WERI-Rb-1 (cell line): ENCODE results near the gene TC2N.

Experiments
- DNase-seq: peaks from one replicate; pipeline ENCODE4 v3.0.0-alpha.2; 2020
- H3K27ac ChIP-seq: fragments of 250-450 bp; sonication (Bioruptor Pico); 2 replicates; pipeline ENCODE4 v1.5.1; 2020; ENCODE audit warnings: mild to moderate bottlenecking, moderate library complexity
- H3K27me3 ChIP-seq: fragments of 250-450 bp; sonication (Bioruptor Pico); 2 replicates; pipeline ENCODE4 v1.5.1; 2021; ENCODE audit warnings: mild to moderate bottlenecking, low read depth, moderate library complexity; ENCODE audit not compliant: insufficient read depth, severe bottlenecking
- H3K36me3 ChIP-seq: fragments of 250-450 bp; sonication (Bioruptor Pico); 2 replicates; pipeline ENCODE4 v1.5.1; 2020; ENCODE audit warnings: mild to moderate bottlenecking, moderate library complexity
- H3K4me3 ChIP-seq: 2 replicates; pipeline ENCODE4 v1.5.1; 2011; ENCODE audit warnings: low read depth, mild to moderate bottlenecking, control low read depth, low read length
- H3K9me3 ChIP-seq: fragments of 250-450 bp; sonication (Bioruptor Pico); 2 replicates; pipeline ENCODE4 v1.5.1; 2021; ENCODE audit warnings: mild to moderate bottlenecking, moderate library complexity; ENCODE audit not compliant: severe bottlenecking
- CTCF ChIP-seq: IDR thresholded peaks from 2 replicates; pipeline ENCODE4 v1.5.1; 2011; ENCODE audit warnings: low read depth, mild to moderate bottlenecking, control low read depth, inconsistent platforms, low read length

TC2N gene

GRCh38 chr14:91844029-91844428, 23.3 kb downstream of the TC2N start:
- Histone ChIP-seq H3K36me3 (no peaks in the 10 kb centered on the region), H3K9me3 (no peaks in the 10 kb centered on the region), H3K27me3 (no peaks in the 10 kb centered on the region), H3K27ac (no peak overlapping the region), H3K4me3 (no peak overlapping the region)
- no peak for TF ChIP-seq CTCF
- DNase-seq: no peak

- H3K27me3 ChIP-seq: no peaks in the 10 kb centered on the region
- no peak overlapping the region for H3K4me3 ChIP-seq
- no peaks in the 10 kb centered on the region for H3K9me3 ChIP-seq
- H3K27ac ChIP-seq: no peak overlapping the region
- no peak for DNase-seq
- no peak for TF ChIP-seq CTCF
- H3K36me3 ChIP-seq: no peaks in the 10 kb centered on the region
These were observed 23.9 kb downstream of the TC2N start for GRCh38 chr14:91843437-91843836.

DNA sequence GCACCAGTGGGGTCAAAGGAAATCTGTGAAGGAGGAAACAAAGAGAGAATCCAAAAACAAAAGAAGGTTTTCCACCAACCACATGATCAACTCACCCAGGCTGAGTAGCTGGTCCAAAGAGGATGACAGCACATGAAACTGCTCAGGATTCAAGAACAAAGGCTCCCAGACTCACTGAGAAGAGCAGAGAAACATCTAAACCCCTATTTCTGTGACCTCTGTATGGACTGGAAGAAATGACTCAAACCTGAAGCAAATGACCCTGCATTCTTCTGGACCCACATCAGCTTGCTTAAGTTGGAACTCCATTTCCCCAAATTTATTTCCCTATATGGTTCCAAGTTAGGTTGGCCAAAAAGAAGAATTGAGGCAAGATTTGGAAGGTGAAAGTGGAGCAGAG, 26.3 kb downstream of the TC2N start:
- Histone ChIP-seq H3K27me3 (peaks cover 5% of the 10 kb centered on the region), H3K4me3 (no peak overlapping the region), H3K27ac (no peak overlapping the region), H3K36me3 (no peaks in the 10 kb centered on the region), H3K9me3 (no peaks in the 10 kb centered on the region)
- TF ChIP-seq CTCF: no peak
- no peak for DNase-seq

- Histone ChIP-seq H3K27ac (no peak overlapping the region), H3K9me3 (no peaks in the 10 kb centered on the region), H3K36me3 (no peaks in the 10 kb centered on the region), H3K27me3 (peaks cover 8% of the 10 kb centered on the region), H3K4me3 (no peak overlapping the region)
- no peak for DNase-seq
- TF ChIP-seq CTCF: no peak
These were observed 27.6 kb downstream of the TC2N start for GRCh38 chr14:91839749-91840148.

DNA sequence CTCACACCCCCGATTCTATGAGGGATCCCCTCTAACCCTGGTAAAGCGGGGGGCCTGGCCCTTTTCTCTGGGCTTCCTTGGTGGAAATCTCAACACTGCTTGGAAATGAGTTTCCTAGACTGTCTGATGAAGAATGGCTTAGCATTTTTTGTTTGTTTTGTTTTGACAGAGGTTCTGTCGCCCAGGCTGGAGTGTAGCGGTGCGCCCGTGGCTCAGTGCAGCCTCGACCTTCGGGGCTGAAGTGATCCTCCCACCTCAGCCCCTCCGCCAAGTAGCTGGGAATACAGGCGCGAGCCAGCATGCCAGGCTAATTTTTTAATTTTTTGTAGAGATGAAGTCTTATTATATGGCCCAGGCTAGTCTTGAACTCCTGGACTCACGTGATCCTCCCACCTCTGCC, 30.3 kb downstream of the TC2N start:
- H3K36me3 ChIP-seq: no peaks in the 10 kb centered on the region
- no peak overlapping the region for H3K27ac ChIP-seq
- no peak for TF ChIP-seq CTCF
- H3K9me3 ChIP-seq: no peaks in the 10 kb centered on the region
- no peak for DNase-seq
- H3K4me3 ChIP-seq: peak overlapping the region; percentile 90
- peaks cover 8% of the 10 kb centered on the region for H3K27me3 ChIP-seq

- 0 out of 2 replicates have a peak, but pooled peaks have one; percentile 9 for TF ChIP-seq CTCF
- no peak overlapping the region for H3K27ac ChIP-seq
- H3K36me3 ChIP-seq: no peaks in the 10 kb centered on the region
- H3K27me3 ChIP-seq: peaks cover 8% of the 10 kb centered on the region
- H3K4me3 ChIP-seq: peak overlapping the region; percentile 90
- H3K9me3 ChIP-seq: no peaks in the 10 kb centered on the region
- peak; percentile 93 for DNase-seq
These were observed 31.2 kb downstream of the TC2N start for GRCh38 chr14:91835920-91836843.
